ENCODE data around the gene ATF6. TPM values are rescaled to one million over a fixed set of nuclear protein-coding genes. Genes with fewer than 3 reads are reported as not detected.

Gene ATF6
- total RNA-seq, 1 experiment from 2014 or later, result 20.9 TPM

- intact Hi-C loops (cut with micrococcal nuclease), result no loop called here
- Histone ChIP-seq H3K27me3 (ENCODE audit: insufficient read depth, low read length) (no peaks in the 10 kb centered on the region), H3K36me3 (ENCODE audit: control insufficient read depth in 1 of 2, insufficient read depth in 2 of 2, low read length in 2 of 2) (no peaks in the 10 kb centered on the region), H4K20me1 (ENCODE audit: insufficient read depth) (no peaks in the 10 kb centered on the region), H3K9me2 (ENCODE audit: insufficient read depth) (no peaks in the 10 kb centered on the region), H3K9ac (ENCODE audit: low read length) (no peak overlapping the region), H3K4me1 (ENCODE audit: control insufficient read depth in 1 of 2, insufficient read depth in 2 of 2, low read length in 2 of 2) (peaks cover 0 to 12% of the 10 kb centered on the region in 2 experiments; a peak in 1 of 4 replicates), H3K27ac (ENCODE audit: low read depth, low read length) (no peak overlapping the region), H3K79me2 (ENCODE audit: insufficient read depth, low read length) (no peaks in the 10 kb centered on the region), H2AFZ (ENCODE audit: low read depth, low read length, poor library complexity, severe bottlenecking) (no peak overlapping the region), H3K4me3 (replicated peaks in 1 of 2; ENCODE audit: low read depth in 1 of 2, low read length in 2 of 2) (no peak overlapping the region), H3K9me3 (ENCODE audit: control insufficient read depth in 1 of 2, insufficient read depth in 1 of 2, low read depth in 1 of 2, low read length in 2 of 2) (no peaks in the 10 kb centered on the region), H3K4me2 (ENCODE audit: low read length) (no peak overlapping the region)
- DNase-seq (ENCODE audit: low read depth, low spot score) (no peak), ATAC-seq (no peak)
- TF ChIP-seq MAX (IDR thresholded peaks at IDR 0.05) (no peak), RAD21 (IDR thresholded peaks at IDR 0.05; ENCODE audit: low read depth) (no peak), CTCF (IDR thresholded peaks at IDR 0.05 in 2 of 3, conservative IDR thresholded peaks at IDR 0.05 in 1 of 3; ENCODE audit: borderline replicate concordance in 1 of 3, insufficient read depth in 1 of 3, low read depth in 2 of 3, low read length in 2 of 3) (no peak), ZNF274 (IDR thresholded peaks at IDR 0.05; ENCODE audit: low read depth, low read length) (no peak), TCF7L2 (IDR thresholded peaks at IDR 0.05; ENCODE audit: borderline replicate concordance, extremely low read depth, insufficient read depth, insufficient read length) (no peak), SP1 (IDR thresholded peaks at IDR 0.05; ENCODE audit: low read depth) (no peak), EZH2 (IDR thresholded peaks at IDR 0.05) (no peak), YY1 (IDR thresholded peaks at IDR 0.05; ENCODE audit: extremely low read depth, insufficient replicate concordance, low read depth, low read length) (no peak), ELF1 (IDR thresholded peaks at IDR 0.05; ENCODE audit: borderline replicate concordance, low read depth) (no peak), JUND (IDR thresholded peaks at IDR 0.05) (no peak), POLR2AphosphoS5 (IDR thresholded peaks at IDR 0.05; ENCODE audit: low read depth, low read length) (no peak), POLR2A (IDR thresholded peaks at IDR 0.05; ENCODE audit: borderline replicate concordance, extremely low read depth, insufficient read depth, insufficient read length) (no peak), EGR1 (IDR thresholded peaks at IDR 0.05; ENCODE audit: low read depth) (no peak)
- POLR2A ChIA-PET, result no interaction called here
- BruUV-seq (replicated peaks), result no TSS peak
- RAD21 ChIA-PET (ENCODE audit: low non-redundant PET in 1 of 2, low total read pairs in 2 of 2, uncharacterized antibody in 2 of 2, unreplicated experiment in 2 of 2), result no interaction called here
- CTCF ChIA-PET, result no interaction called here
Measured at GRCh38 chr1:161910604-161911003, 144.5 kb downstream of the ATF6 start.

Measured in HCT116 (cell line).